HG02840 (cell line): ENCODE data around the gene UBXN1.
"Not testable (repeated sequence)": the region's sequence is repeated elsewhere in the genome, so short reads cannot be mapped to it uniquely, and the experiment has no call there.

Experiments used
- ATAC-seq: cut with Tn5 transposase; IDR thresholded peaks from one replicate; pipeline ENCODE4 v1.9.1; 2021; ENCODE audit warnings: mild to moderate bottlenecking, moderate library complexity, moderate number of reproducible peaks; ENCODE audit not compliant: unreplicated experiment, low FRiP score

Gene UBXN1

DNA sequence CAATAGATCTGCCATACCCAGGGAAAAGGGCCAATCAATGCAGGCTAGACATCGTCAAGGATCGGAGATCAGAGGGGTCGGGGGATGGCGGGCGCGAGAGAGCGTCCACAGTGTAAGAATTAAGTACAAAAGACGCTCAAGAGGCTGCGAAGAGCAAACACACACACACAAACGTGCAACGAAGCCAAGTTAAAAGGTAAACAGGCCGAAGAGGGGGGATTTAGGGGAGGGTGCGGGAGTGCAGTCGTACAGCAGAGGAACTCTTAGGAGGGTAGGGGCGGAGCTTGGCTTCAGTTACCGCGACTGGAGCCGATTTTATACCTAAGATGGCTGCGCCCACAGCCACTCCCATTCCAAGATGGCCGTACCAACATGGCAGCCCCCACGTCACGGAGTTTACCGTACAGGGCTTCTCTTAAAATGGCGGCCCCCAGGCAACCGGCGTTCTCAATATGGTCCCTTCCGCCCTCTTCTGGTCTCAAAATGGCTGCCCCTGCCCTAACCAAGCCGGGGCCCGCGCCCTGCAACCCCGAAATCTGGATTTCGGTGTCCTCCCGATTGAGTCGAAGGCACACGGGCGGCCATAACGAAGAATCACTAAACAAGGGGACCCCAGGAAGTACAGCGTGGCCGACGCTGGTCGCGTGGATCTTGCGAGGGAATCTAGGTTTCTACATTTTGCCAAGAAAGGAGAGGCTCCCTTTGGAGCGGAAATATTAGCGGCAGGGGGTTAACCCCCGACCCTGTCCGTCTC is 30.6 kb upstream of the UBXN1 start:
- ATAC-seq, result peak; percentile 56

DNA sequence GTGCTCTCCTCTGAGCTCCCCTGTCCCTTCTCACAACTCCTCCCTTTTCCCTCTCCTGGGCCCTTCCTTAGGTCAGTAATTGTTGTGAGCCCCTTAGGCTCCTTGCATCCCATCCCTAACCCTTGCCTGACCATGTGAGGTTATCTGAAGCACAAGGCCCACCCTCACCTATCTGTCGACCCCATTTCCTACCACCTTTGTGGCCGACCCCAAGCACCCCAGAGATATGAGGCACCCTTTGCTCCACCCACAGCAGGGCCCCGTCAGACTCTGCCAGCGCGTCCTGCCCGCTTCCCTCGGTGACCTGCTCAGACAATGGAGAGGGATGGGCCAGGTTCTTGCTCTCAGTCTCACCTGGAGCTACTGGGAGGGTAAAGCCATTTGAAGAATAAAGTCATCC is 29.9 kb upstream of the UBXN1 start:
- no peak for ATAC-seq

- no peak for ATAC-seq
Observed at GRCh38 chr11:62708392-62708791, 29.5 kb upstream of the UBXN1 start.

DNA sequence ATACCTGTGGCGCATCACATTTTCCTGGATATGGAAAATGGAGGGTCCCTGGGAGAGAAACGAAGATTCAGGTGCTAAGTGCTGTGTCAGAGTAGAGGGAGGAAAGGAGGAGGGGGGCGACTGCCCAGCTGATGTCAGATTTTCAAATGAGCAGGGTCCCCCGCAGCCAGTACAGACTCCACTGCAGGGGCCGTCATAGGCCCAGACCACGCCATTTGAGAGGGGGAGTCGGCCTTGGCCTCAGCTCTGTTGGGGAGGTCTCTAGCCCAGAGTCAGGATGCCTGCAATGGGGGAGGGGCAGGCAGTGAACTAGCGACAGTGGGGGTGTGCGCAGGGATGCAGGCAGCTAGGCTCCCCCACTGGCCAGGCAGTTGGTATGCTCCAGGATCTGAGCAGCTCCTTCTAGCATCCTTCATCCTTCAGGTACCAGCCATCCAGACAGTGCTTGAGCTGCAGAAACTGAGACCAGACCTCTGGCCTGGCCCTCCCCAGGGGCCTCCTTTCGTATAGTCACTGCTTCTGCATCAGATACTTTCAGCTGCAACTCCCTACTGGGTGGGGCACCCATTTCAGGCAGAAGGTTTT is 28.5 kb upstream of the UBXN1 start, which contains the start of the genes BSCL2 and GNG3:
TSS of gene BSCL2 (minus strand) at position 148 of the 585 bp plus-strand sequence. CDS start 229 bp downstream, outside the sequence.
TSS of gene GNG3 (plus strand) at position 400 of the 585 bp plus-strand sequence. CDS start 620 bp downstream, outside the sequence.
- no peak for ATAC-seq

GRCh38 chr11:62706850-62707247 is 28.0 kb upstream of the UBXN1 start:
- ATAC-seq, result no peak

GRCh38 chr11:62705880-62706849 is 27.3 kb upstream of the UBXN1 start:
- ATAC-seq, result no peak

DNA sequence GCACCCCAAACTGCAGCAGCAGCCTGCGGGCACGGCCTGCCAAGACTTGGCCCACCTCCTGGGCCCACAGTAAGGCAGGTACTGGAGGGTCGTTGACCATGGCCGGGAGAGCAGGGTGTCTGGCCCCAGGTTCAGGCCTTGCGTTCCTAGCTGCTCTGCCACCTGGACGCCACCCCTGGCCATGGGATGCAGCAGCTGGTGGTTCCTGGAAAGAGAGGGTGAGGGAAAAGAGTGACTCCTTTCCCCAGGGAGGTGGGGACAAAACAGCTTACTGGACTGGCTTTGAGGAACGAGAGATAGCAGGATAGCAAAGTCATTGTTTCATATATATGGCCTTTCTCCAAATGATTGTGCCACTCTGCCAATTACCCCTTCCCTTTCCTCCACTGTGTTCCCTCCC is 26.5 kb upstream of the UBXN1 start:
- ATAC-seq, result no peak

DNA sequence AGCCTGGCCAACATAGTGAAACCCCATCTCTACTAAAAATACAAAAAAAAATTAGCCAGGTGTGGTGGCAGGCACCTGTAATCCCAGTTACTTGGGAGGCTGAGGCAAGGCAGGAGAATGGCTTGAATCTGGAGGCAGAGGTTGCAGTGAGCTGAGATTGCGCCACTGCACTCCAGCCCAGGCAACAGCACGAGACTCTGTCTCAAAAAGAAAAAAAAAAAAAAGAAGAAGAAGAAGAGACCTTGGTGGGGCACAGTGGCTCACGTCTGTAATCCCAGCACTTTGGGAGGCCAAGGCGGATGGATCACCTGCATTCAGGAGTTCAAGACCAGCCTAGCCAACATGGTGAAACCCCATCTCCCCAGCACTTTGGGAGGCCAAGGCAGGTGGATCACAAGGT is 25.0 kb upstream of the UBXN1 start:
- not testable (repeated sequence) for ATAC-seq

- no peak for ATAC-seq
Observed at GRCh38 chr11:62702246-62702645, 23.4 kb upstream of the UBXN1 start.

- ATAC-seq, result no peak
Observed at GRCh38 chr11:62694455-62695167, 15.7 kb upstream of the UBXN1 start.

GRCh38 chr11:62693624-62694023 is 14.8 kb upstream of the UBXN1 start:
- ATAC-seq, result not testable (repeated sequence)

DNA sequence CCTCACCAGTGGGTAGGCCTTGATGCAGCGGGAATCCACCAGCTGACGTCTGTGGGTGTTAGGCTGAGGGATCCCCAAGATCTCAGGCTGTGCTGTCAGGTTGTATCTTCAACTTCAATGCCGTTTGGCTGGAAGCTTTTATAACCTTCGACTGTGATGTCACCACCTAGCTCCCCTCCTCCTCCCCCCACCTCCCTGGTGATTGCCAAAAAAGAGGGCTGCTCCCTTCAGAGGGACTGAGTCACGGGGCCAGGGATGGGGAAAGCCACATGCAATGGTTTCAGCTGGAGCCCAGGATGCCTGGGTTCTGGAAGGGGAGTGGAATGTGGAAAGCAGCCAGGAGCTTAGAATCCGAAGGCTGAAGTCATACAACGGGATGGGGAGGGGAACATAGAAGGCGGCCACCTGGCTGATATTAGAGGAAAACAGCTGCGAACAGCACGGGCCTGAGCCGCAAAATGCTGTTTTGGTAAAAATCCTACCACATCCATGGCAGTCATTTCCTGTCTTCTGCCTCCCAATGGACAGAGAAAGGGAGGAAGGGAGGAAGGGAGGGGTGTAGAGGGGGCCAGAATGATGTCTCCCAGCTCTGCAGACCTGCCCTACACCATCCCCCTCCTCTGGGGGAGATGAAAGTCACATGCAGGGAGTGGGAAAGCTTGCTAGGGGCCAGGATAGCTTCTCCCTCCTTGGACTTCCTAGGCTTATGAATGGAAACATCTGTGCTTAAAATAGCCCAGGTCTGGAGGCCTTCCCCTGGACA is 10.7 kb upstream of the UBXN1 start, which contains the start of gene LRRN4CL:
TSS of gene LRRN4CL (minus strand) at position 110 of the 763 bp plus-strand sequence. CDS start 1,022 bp downstream, outside the sequence.
- ATAC-seq, result no peak

DNA sequence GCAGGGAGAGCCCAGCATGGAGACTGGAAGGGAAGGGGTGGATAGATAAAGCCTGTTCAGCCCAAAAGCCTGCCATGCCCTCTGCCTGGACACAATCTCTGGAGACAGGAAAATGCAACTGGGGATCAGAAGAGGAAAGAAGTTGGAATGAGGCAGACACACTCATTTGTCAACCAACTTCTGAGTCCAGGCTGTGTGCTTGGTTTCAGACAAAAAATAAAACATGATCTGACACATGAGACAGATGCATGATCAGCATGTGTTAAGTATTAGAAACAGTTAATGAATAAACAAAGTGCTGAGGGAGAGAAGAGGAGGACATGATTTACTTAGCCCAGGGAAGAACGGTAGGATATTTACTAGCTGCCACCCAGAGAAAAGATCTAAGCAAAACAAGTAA is 9.6 kb upstream of the UBXN1 start:
- no peak for ATAC-seq

DNA sequence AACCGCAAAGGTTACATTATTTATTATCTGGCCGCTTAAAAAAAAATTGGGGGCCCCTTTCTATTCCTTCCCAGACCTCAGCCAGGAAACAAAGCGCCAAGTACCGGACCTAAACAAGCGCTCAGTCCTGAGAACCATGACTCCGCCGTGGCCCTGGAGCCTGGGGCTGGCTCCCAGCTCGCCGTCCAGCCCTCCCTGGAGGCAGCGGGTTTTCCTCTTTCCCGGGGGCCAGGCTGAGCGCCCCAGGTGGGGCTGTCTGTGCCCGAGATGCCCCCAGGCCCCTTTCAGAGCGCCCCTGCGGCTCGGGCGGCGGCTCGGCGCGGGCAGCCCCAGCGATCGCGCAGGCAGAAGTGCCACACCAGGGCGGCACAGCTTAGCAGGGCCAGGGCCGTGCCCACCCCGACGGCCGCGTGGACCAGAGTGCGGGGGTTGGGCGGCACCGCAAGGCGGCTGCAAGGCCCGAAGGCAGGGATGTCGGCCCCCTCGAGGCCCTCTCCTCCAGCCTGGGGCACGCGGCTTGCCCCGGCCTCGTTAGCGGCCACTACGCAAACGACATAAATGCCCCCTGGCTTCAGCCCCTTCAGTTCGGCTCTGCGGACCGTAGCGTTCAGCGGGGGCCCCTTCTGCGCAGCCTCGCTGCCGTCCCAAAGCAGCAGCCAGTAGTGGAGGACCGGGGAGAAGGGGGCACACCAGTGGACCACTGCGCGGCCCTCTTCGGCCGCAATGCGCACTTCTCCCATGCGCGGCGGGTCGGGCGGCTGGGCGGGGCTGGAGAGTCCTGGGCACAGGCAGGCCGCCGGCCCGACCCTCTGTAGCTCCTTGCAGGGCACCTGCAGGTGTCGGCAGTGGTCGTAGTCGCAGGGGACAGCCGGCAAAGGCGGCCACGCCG is 8.9 kb upstream of the UBXN1 start:
- no peak for ATAC-seq

DNA sequence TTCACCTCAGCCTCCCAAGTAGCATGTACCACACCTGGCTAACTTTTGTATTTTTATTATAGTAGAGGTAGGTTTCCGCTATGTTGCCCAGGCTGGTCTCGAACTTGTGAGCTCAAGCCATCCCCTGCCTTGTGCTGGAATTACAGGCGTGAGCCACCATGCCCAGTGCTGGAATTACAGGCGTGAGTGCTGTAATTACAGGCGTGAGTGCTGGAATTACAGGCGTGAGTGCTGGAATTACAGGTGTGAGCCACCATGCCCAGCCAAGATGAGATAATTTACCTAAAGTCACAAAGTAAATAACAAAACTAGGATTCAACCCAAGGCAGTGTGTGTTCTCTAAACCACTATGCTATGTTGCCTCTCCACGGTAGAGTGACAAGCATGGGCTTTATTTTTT is 3.6 kb upstream of the UBXN1 start:
- ATAC-seq, result no peak

GRCh38 chr11:62680825-62681240 is 2.0 kb upstream of the UBXN1 start:
- ATAC-seq, result no peak

GRCh38 chr11:62678433-62678769 is 472 bp downstream of the UBXN1 start:
- ATAC-seq, result no peak

DNA sequence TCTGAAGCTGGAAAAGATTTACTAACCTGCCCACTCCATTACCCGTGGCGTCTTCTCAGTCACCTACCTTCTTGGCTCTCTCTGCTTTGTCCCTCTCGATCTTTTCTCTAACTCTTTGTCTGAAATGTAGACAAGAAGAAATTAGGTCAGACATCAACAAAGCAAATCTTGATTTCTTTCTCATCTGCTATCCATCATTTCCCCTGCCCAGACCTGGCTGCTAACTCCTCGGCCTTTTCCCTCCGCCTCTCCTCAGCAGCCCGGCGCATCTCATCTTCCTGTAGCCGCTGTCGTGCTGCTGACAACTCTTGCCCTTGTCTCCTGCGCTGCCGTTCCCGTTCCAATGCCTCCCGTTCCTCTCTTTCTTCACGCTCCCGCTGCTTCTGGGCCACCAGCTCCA is 1.2 kb downstream of the UBXN1 start:
- ATAC-seq, result no peak
